Measurements from ENCODE around the gene C16orf74. TPM values are rescaled to one million over a fixed set of nuclear protein-coding genes. Genes with fewer than 3 reads are reported as not detected.

The C16orf74 gene

Small RNA genes lying within 50 kb of the gene (small RNA-seq; reads per million reads assigned to genes)
- gene RN7SL381P (ENCODE audit: insufficient read depth) (not detected), gene RNU1-103P (ENCODE audit: insufficient read depth) (not detected)
